A549 (cell line): ENCODE measurements around the gene ISLR2. TPM values are rescaled to one million over a fixed set of nuclear protein-coding genes. Genes with fewer than 3 reads are reported as not detected.

ENCODE experiments used
- ATAC-seq, 2 experiments: fragments of 200-7000 bp in 1 of 2; fragments of >200 bp in 1 of 2; cut with Nextera tagmentation in 1 of 2; cut with Tn5 transposase in 1 of 2; 3 replicates each; pipeline versions ENCODE4 v1.8.0 to v1.9.1; 2018 to 2020; ENCODE audit warnings: mild to moderate bottlenecking in 1 of 2, moderate library complexity in 1 of 2
- CTCF ChIA-PET: fragments of 300-600 bp; sonication (Branson Sonifier 250); formaldehyde crosslinking; extraction: SDS; loops from one replicate; lab custom pipeline; 2021; ENCODE audit warnings: antibody characterized with exemption, inconsistent platforms; lab: Yijun Ruan, JAX
- POLR2A ChIA-PET: fragments of 350-600 bp; formaldehyde crosslinking; extraction: SDS; loops from one replicate; lab custom pipeline; 2021; ENCODE audit warnings: antibody characterized with exemption, inconsistent platforms; lab: Yijun Ruan, JAX
- DNase-seq, 2 experiments: peaks; one replicate each; pipeline versions ENCODE4 v3.0.0 to v3.0.0-alpha.2; 2011 to 2016; ENCODE audit warnings: low read depth in 1 of 2, low spot score in 1 of 2
- FAIRE-seq: peaks from 2 replicates; lab custom pipeline; 2011; peaks lifted over from hg19 to GRCh38; lab: Jason Lieb, UNC
- H3K27ac ChIP-seq, 2 experiments: fragments of >200 bp; sonication (Bioruptor Twin); formaldehyde crosslinking; 3 replicates each; pipeline ENCODE4 v1.5.1; 2016 to 2017
- H3K4me1 ChIP-seq: fragments of >200 bp; sonication (Bioruptor Twin); formaldehyde crosslinking; 3 replicates; pipeline ENCODE4 v1.6.1; 2016
- H3K4me2 ChIP-seq: fragments of >200 bp; sonication (Bioruptor Twin); formaldehyde crosslinking; 3 replicates; pipeline ENCODE4 v1.6.1; 2016
- H3K4me3 ChIP-seq: fragments of >200 bp; sonication (Bioruptor Twin); formaldehyde crosslinking; 3 replicates; pipeline ENCODE4 v1.5.1; 2016
- H3K9me3 ChIP-seq: fragments of >200 bp; sonication (Bioruptor Twin); formaldehyde crosslinking; 3 replicates; pipeline ENCODE4 v1.6.1; 2016
- ATOH8 ChIP-seq: fragments of 250-450 bp; sonication (Bioruptor Pico); IDR thresholded peaks from 2 replicates; pipeline ENCODE4 v1.5.0; 2020; ENCODE audit warnings: low read depth, mild to moderate bottlenecking, moderate library complexity
- CHD4 ChIP-seq: fragments of 200-600 bp; sonication (generic); IDR thresholded peaks from 2 replicates; pipeline ENCODE4 v1.6.1; 2016; ENCODE audit warnings: antibody characterized with exemption, mild to moderate bottlenecking, borderline replicate concordance
- EHMT2 ChIP-seq: fragments of 200-600 bp; sonication (generic); IDR thresholded peaks from 2 replicates; pipeline ENCODE4 v1.6.1; 2016; ENCODE audit warnings: antibody characterized with exemption, low read depth, mild to moderate bottlenecking, moderate library complexity
- ESRRA ChIP-seq: fragments of 150-350 bp; IDR thresholded peaks from 2 replicates; pipeline ENCODE4 v1.6.1; 2014; ENCODE audit warnings: mild to moderate bottlenecking, low read length, borderline replicate concordance
- HEYL ChIP-seq: fragments of 250-450 bp; sonication (Bioruptor Pico); IDR thresholded peaks from 2 replicates; pipeline ENCODE4 v1.8.0; 2021; ENCODE audit warnings: mild to moderate bottlenecking, moderate library complexity
- JUN ChIP-seq, 2 experiments: fragments of >200 bp; sonication (Bioruptor Twin); formaldehyde crosslinking; IDR thresholded peaks; 2 replicates in 1 of 2; 3 replicates in 1 of 2; pipeline ENCODE4 v1.6.1; 2016 to 2017
- MAFK ChIP-seq: fragments of 450-650 bp; IDR thresholded peaks from 2 replicates; pipeline ENCODE4 v1.6.1; 2014; ENCODE audit not compliant: partially characterized antibody
- MYC ChIP-seq: IDR thresholded peaks from 2 replicates; pipeline ENCODE4 v1.6.1; 2012; ENCODE audit warnings: mild to moderate bottlenecking, inconsistent platforms, low read length, improper control_type of control experiment, borderline replicate concordance
- POLR2A ChIP-seq: IDR thresholded peaks from 2 replicates; pipeline ENCODE4 v1.6.1; 2012; ENCODE audit warnings: mild to moderate bottlenecking, low read length
- POLR2AphosphoS2 ChIP-seq: conservative IDR thresholded peaks from 2 replicates; pipeline ENCODE4 v1.6.1; 2012; ENCODE audit warnings: low read length, improper control_type of control experiment, inconsistent platforms
- RAD21 ChIP-seq, 2 experiments: fragments of >200 bp in 1 of 2; sonication (Bioruptor Twin) in 1 of 2; formaldehyde crosslinking in 1 of 2; IDR thresholded peaks in 1 of 2; conservative IDR thresholded peaks in 1 of 2; 2 replicates in 1 of 2; 3 replicates in 1 of 2; pipeline ENCODE4 v1.6.1; 2012 to 2018; ENCODE audit warnings: inconsistent platforms in 1 of 2
- SMC3 ChIP-seq: fragments of >200 bp; sonication (Bioruptor Twin); formaldehyde crosslinking; IDR thresholded peaks from 3 replicates; pipeline ENCODE4 v1.6.1; 2018; ENCODE audit warnings: inconsistent platforms
- SREBF2 ChIP-seq: fragments of 450-650 bp; IDR thresholded peaks from 2 replicates; pipeline ENCODE4 v1.6.1; 2014; ENCODE audit warnings: mild to moderate bottlenecking, moderate library complexity
- WGBS: methylation state at CpG from one replicate; pipeline ENCODE4 v1.1.6; 2017; ENCODE audit errors: missing lambda C conversion rate; 5-methylcytosine and 5-hydroxymethylcytosine counted together
- polyA plus RNA-seq, 4 experiments: library from polyadenylated mRNA; depleted of rRNA in 3 of 4; stranded (reverse); fragments of >200 nt; fragmentation: RNase III in 1 of 4; extraction: RNeasy Plus Mini Kit Qiagen cat#74134 plus additional on column Dnase treatment in 1 of 4; gene quantifications; 2 replicates in 3 of 4; 3 replicates in 1 of 4; pipeline ENCODE4 v1.2.3, GENCODE V29; 2011 to 2017
- TF ChIP-seq, protein P1 (sequence below): fragments of 200-600 bp; sonication (generic); IDR thresholded peaks from 2 replicates; pipeline ENCODE4 v1.6.1; 2016; ENCODE audit warnings: antibody characterized with exemption, mild to moderate bottlenecking, moderate library complexity

Gene ISLR2
- polyA plus RNA-seq, 2 of the 4 experiments (the other 2 are of a cell fraction), result 0.12 to 0.17 TPM

DNA sequence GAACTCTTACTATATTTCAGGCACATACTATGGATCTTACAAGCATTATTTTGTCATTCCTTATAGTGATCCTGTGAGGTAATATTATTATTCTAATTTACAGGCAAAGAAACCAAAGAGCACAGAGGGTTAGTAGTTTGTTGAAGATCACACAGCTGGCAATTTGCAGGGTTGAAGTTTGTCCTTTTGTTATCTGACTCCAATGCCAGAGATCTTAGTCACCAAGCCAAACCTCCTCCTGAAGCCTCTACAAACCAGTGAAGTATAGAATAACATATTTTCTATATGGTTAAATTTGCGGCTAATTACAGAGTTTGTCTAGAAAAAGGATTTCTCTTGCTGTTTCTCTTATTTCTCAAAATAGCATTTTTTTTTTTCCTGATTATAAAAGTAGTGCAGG, 11.2 kb downstream of the ISLR2 start:
- H3K4me1 ChIP-seq, result peaks cover 17% of the 10 kb centered on the region
- no peak for DNase-seq
- 86% methylated on average over 1 of the region's 1 CpG for WGBS
- TF ChIP-seq ESRRA (no peak), MYC (no peak), POLR2A (no peak), SREBF2 (no peak), HEYL (CRISPR knock-in tag) (no peak), ATOH8 (no peak)
- ChIA-PET CTCF (interaction anchor here (1.2 to 1.4 kb wide), 2 partner anchors 55 to 65 kb away, joined by 3 read pairs; no protein-coding TSS in a partner anchor), POLR2A (no interaction called here)
- H3K27ac ChIP-seq, result no peak overlapping the region
- FAIRE-seq, result no peak
- no peaks in the 10 kb centered on the region for H3K9me3 ChIP-seq
- H3K4me2 ChIP-seq, result no peak overlapping the region
- ATAC-seq, result no peak
- no peak overlapping the region for H3K4me3 ChIP-seq

DNA sequence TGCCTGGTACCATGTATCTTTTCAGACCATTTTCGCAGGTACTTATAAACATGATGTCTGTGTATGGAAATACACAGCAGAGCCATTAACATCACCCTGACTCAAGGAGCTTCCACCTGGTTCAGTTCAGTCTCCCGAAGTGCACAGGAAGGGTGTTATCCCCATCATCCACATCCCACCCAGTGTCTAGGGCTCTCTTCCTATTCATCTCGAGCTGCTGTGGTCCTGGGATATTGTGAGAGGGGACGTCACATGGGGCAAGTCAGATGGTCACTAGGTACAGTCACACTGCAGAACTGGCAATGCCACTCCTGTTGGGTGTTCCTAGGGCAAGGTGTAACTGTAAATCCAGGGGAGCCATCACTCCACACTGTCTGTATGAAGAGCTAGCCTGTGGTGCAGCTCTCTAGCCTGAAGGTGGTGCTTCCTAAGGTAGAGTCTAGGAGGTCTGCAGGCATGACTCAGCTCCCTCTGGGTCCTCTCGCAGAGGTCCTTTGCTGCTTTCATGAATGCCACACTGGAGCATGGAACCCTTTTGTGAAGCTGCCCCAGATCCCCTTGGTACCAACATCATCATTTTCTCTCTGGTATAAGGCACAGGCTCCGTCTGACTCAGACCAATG, 13.9 kb downstream of the ISLR2 start:
- Histone ChIP-seq H3K4me3 (no peak overlapping the region), H3K9me3 (no peaks in the 10 kb centered on the region), H3K4me1 (peaks cover 11% of the 10 kb centered on the region; the same call in 2 of the 3 replicates), H3K27ac (peak overlapping the region; percentile 24 to 75; a peak in 3 of 6 replicates), H3K4me2 (peak overlapping the region; percentile 6; the same call in 2 of the 3 replicates)
- no peak for TF ChIP-seq CHD4
- peak; percentile 14; the same call in 1 of the 3 replicates for TF ChIP-seq SMC3
- TF ChIP-seq RAD21 (conservative IDR thresholded peaks at IDR 0.05 in 1 of 2, IDR thresholded peaks at IDR 0.05 in 1 of 2), result peak in 1 of 2 experiments; percentile 11; a peak in 1 of 5 replicates
- TF ChIP-seq MAFK, result peak; percentile 39
- no peak for TF ChIP-seq POLR2AphosphoS2
- CTCF ChIA-PET, result interaction anchor here (0.7 to 2.3 kb wide), 13 partner anchors 8 to 179 kb away, joined by 3 to 11 read pairs (median 3); no protein-coding TSS in a partner anchor
- peak; percentile 100 for ATAC-seq
- POLR2A ChIA-PET, result interaction anchor here (1.0 kb wide), 1 partner anchor 28 kb away, joined by 5 read pairs; no protein-coding TSS in a partner anchor
- peak; percentile 46 to 68 for DNase-seq
- FAIRE-seq, result no peak
- 61% methylated on average over 6 of the region's 6 CpGs for WGBS

- no peak for FAIRE-seq
- ChIA-PET CTCF (interaction anchor here (0.6 to 0.8 kb wide), 2 partner anchors 116 to 157 kb away, joined by 3 to 5 read pairs; no protein-coding TSS in a partner anchor), POLR2A (no interaction called here)
- Histone ChIP-seq H3K4me3 (no peak overlapping the region), H3K9me3 (no peaks in the 10 kb centered on the region), H3K4me2 (no peak overlapping the region), H3K27ac (no peak overlapping the region), H3K4me1 (peaks cover 11% of the 10 kb centered on the region; the same call in 2 of the 3 replicates)
- ATAC-seq, result no peak
- 100% methylated on average over 1 of the region's 1 CpG for WGBS
- no peak for DNase-seq
- TF ChIP-seq JUN (IDR thresholded peaks at IDR 0.05) (no peak), HEYL (CRISPR knock-in tag) (no peak), EHMT2 (peak; percentile 22)
- TF ChIP-seq, protein P1, sequence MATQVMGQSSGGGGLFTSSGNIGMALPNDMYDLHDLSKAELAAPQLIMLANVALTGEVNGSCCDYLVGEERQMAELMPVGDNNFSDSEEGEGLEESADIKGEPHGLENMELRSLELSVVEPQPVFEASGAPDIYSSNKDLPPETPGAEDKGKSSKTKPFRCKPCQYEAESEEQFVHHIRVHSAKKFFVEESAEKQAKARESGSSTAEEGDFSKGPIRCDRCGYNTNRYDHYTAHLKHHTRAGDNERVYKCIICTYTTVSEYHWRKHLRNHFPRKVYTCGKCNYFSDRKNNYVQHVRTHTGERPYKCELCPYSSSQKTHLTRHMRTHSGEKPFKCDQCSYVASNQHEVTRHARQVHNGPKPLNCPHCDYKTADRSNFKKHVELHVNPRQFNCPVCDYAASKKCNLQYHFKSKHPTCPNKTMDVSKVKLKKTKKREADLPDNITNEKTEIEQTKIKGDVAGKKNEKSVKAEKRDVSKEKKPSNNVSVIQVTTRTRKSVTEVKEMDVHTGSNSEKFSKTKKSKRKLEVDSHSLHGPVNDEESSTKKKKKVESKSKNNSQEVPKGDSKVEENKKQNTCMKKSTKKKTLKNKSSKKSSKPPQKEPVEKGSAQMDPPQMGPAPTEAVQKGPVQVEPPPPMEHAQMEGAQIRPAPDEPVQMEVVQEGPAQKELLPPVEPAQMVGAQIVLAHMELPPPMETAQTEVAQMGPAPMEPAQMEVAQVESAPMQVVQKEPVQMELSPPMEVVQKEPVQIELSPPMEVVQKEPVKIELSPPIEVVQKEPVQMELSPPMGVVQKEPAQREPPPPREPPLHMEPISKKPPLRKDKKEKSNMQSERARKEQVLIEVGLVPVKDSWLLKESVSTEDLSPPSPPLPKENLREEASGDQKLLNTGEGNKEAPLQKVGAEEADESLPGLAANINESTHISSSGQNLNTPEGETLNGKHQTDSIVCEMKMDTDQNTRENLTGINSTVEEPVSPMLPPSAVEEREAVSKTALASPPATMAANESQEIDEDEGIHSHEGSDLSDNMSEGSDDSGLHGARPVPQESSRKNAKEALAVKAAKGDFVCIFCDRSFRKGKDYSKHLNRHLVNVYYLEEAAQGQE, result peak; percentile 70; the same call in 1 of the 2 replicates
Measured at GRCh38 chr15:74146277-74146800, 16.0 kb downstream of the ISLR2 start.
